Fibroblast of mammary gland (primary cell): ENCODE measurements around the gene HMGN4.

ENCODE experiments used
- DNase-seq: peaks from one replicate; pipeline ENCODE4 v3.0.0-alpha.2; 2010; ENCODE audit warnings: low read depth
- H3K4me3 ChIP-seq: 2 replicates; pipeline ENCODE4 v1.5.1; 2011; ENCODE audit warnings: low read depth, mild to moderate bottlenecking, low read length, moderate library complexity; ENCODE audit not compliant: control insufficient read depth
- TF ChIP-seq, protein P1 (sequence below): conservative IDR thresholded peaks from 2 replicates; pipeline ENCODE4 v1.5.1; 2011; ENCODE audit warnings: low read depth, low read length, inconsistent platforms; ENCODE audit not compliant: control insufficient read depth, insufficient read depth

Gene HMGN4

DNA sequence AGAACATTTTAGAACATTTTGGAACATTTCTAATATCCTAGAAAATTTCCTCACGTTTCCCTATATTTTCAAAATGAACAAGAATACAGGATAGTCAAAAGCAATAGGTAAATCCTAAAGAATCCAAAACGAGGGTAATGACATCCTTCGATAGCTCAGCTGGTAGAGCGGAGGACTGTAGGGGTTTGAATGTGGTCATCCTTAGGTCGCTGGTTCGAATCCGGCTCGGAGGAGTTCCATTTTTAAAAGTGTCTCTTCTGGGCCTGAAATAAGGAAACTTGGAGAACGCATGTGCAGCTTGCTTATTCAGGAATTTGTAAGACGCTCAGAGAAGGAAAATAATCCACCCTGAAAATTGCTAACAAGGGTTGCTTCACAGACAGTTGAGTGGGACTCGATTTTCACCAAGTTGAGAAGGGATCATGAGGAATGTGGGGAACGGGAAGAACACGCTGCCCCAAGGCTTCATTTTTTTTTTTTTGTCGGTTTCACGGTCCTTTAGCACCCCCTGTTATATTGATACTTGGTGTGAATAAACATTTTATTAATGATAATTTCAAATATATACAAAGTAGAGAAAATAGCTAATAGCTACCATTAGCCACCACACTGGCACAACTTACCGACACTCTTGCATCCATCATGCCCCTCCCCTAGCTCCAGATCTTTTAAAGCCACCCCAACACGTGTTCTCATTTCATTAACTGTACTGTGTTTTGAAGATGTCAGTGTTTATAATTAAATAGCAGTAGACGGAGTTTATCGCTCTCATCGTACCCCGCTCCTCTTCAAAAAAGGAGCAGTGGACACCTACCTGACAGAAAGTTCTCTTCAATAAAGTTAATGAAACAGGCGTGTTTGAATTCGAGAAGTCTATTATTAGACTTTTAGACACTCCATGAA lies 56.8 kb downstream of the HMGN4 start:
- peak; percentile 89 for DNase-seq
- peak overlapping the region; percentile 99 for H3K4me3 ChIP-seq
- TF ChIP-seq, protein P1, sequence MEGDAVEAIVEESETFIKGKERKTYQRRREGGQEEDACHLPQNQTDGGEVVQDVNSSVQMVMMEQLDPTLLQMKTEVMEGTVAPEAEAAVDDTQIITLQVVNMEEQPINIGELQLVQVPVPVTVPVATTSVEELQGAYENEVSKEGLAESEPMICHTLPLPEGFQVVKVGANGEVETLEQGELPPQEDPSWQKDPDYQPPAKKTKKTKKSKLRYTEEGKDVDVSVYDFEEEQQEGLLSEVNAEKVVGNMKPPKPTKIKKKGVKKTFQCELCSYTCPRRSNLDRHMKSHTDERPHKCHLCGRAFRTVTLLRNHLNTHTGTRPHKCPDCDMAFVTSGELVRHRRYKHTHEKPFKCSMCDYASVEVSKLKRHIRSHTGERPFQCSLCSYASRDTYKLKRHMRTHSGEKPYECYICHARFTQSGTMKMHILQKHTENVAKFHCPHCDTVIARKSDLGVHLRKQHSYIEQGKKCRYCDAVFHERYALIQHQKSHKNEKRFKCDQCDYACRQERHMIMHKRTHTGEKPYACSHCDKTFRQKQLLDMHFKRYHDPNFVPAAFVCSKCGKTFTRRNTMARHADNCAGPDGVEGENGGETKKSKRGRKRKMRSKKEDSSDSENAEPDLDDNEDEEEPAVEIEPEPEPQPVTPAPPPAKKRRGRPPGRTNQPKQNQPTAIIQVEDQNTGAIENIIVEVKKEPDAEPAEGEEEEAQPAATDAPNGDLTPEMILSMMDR, result no peak

DNA sequence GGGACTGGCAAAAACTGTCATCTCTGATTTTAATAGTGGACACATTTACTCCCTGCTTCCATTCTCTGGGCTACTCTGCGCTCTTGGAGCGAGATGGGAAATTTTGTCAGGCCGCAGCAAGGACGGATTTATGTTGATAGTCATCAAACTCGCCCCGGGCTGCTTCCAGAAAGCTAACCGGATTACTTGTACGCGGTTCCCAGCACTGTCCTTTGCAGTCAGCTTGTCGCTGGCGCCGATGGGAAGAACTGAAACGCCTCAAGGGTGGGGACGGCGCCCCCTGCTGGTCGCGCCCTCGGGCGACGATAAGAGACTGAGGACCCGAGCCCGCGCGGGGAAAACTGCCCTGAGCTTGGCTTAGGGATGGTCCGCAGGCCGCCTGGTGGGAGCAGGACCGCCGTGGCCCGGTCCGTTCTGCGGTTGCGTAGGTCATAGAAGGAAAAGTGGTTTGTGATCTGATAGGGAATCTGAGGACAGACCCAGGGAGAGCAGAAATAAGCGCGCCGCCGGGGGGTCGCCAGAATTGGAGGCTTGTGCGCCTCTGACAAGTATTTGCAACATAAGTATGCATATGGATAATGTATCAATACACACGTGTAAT lies 57.6 kb downstream of the HMGN4 start:
- TF ChIP-seq, protein P1, result peak; percentile 77
- peak; percentile 85 for DNase-seq
- peak overlapping the region; percentile 99 for H3K4me3 ChIP-seq
